ENCODE results near the gene IPO4. TPM values are rescaled to one million over a fixed set of nuclear protein-coding genes. Genes with fewer than 3 reads are reported as not detected.

IPO4 gene
- total and polyA plus RNA-seq, 9 of the 15 experiments (the other 6 are each of a cell fraction or from before 2014, with no cell fraction given) = 7.3 to 122 (median 31.8) TPM

- Histone ChIP-seq H3K4me3 (no peak overlapping the region), H3K9me1 (ENCODE audit: control insufficient read depth, insufficient read depth, low read length) (no peaks in the 10 kb centered on the region), H4K20me1 (replicated peaks; ENCODE audit: control insufficient read depth, insufficient read depth, low read length) (no peaks in the 10 kb centered on the region), H2AFZ (ENCODE audit: low read depth, low read length) (no peak overlapping the region), H3K27me3 (ENCODE audit: control insufficient read depth in 2 of 2, insufficient read depth in 2 of 2, low read length in 2 of 2) (no peaks in the 10 kb centered on the region), H3K9ac (ENCODE audit: insufficient read depth in 1 of 2, low read depth in 2 of 2, low read length in 2 of 2) (0 out of 4 replicates have a peak overlapping the region, but pooled peaks of 1 of the 2 experiments have one; percentile 31), H3K27ac (ENCODE audit: extremely low read depth, low read depth, low read length) (no peak overlapping the region), H3K4me1 (replicated peaks in 1 of 2; ENCODE audit: control insufficient read depth in 2 of 2, insufficient read depth in 2 of 2, low read length in 2 of 2) (no peaks in the 10 kb centered on the region; a peak in 2 of 5 replicates), H3K79me2 (ENCODE audit: control insufficient read depth, insufficient read depth, low read length) (no peaks in the 10 kb centered on the region), H3K4me2 (ENCODE audit: insufficient read depth, low read length) (no peak overlapping the region), H3K36me3 (ENCODE audit: control insufficient read depth, insufficient read depth, low read length) (peaks cover 37% of the 10 kb centered on the region; the same call in 2 of the 3 replicates), H3K9me3 (replicated peaks; ENCODE audit: control insufficient read depth, insufficient read depth, low read depth, low read length) (no peaks in the 10 kb centered on the region)
- ChIA-PET CTCF (ENCODE audit: low intra/inter-chr PET ratio) (no interaction called here), POLR2A (no interaction called here)
- 73% methylated on average over 11 of the region's 12 CpGs for WGBS (ENCODE audit: insufficient coverage, low coverage, missing lambda C conversion rate)
- intact Hi-C loops (cut with micrococcal nuclease) = no loop called here
- no TSS peak for BruUV-seq (replicated peaks)
- in situ Hi-C loops (cut with MboI) = no loop called here
- FAIRE-seq (no peak), DNase-seq (ENCODE audit: extremely low read depth in 1 of 4, low spot score in 3 of 4) (no peak), ATAC-seq (no peak; the same call in 2 of the 3 replicates)
- TF ChIP-seq RBM25 (IDR thresholded peaks at IDR 0.05; ENCODE audit: low read depth, low read length, severe bottlenecking) (no peak), MED1 (CRISPR knock-in tag; IDR thresholded peaks at IDR 0.05; ENCODE audit: borderline replicate concordance) (no peak), ETV5 (CRISPR knock-in tag; IDR thresholded peaks at IDR 0.05; ENCODE audit: low read depth) (no peak), CHD7 (IDR thresholded peaks at IDR 0.05; ENCODE audit: low read depth, low read length) (no peak), ZNF507 (tag; conservative IDR thresholded peaks at IDR 0.05) (no peak), TEAD2 (tag; IDR thresholded peaks at IDR 0.05) (no peak)
Observed at GRCh38 chr14:24177041-24177825, 11.4 kb downstream of the IPO4 start.
